Right atrium auricular region (tissue), 2 donors: Measurements from ENCODE around the gene AOC2. TPM values are rescaled to one million over a fixed set of nuclear protein-coding genes. Genes with fewer than 3 reads are reported as not detected.

Experiments
- DNase-seq: peaks from one replicate; pipeline ENCODE4 v3.0.0-alpha.2; 2019; ENCODE audit warnings: low spot score
- H3K27ac ChIP-seq, 2 donors: fragments of 200-600 bp; sonication (generic); 1 replicate in 1 of 2; 2 replicates in 1 of 2; pipeline ENCODE4 v1.5.1; 2016 to 2019
- H3K27me3 ChIP-seq, 2 donors: fragments of 200-600 bp; sonication (generic); one replicate each; pipeline versions ENCODE4 v1.5.1 to v1.6.0; 2017 to 2019
- H3K36me3 ChIP-seq: fragments of 200-600 bp; sonication (generic); one replicate; pipeline ENCODE4 v1.5.1; 2016
- H3K4me1 ChIP-seq, 2 donors: fragments of 200-600 bp; sonication (generic); one replicate each; pipeline versions ENCODE4 v1.5.1 to v1.6.0; 2017 to 2019
- H3K4me3 ChIP-seq, 2 donors: fragments of 200-600 bp; sonication (generic); 1 replicate in 1 of 2; 2 replicates in 1 of 2; pipeline ENCODE4 v1.5.1; 2017 to 2019; ENCODE audit warnings: mild to moderate bottlenecking in 1 of 2, moderate library complexity in 1 of 2
- H3K9me3 ChIP-seq, 2 donors: fragments of 200-600 bp; sonication (generic); one replicate each; pipeline ENCODE4 v1.5.1; 2019
- total RNA-seq, 2 donors: library from RNA; depleted of rRNA; stranded (reverse); fragments of >200 nt; gene quantifications; one replicate each; pipeline ENCODE4 v1.1.0, GENCODE V29; 2016
- TF ChIP-seq, protein P1 (sequence below), 2 donors: fragments of 200-600 bp; sonication (generic); IDR thresholded peaks; one replicate each; pipeline ENCODE4 v1.5.1; 2019; ENCODE audit warnings: antibody characterized with exemption in 2 of 2

Gene AOC2
- total RNA-seq, 2 donors from 2014 or later: 0.55 TPM; not detected in 1

DNA sequence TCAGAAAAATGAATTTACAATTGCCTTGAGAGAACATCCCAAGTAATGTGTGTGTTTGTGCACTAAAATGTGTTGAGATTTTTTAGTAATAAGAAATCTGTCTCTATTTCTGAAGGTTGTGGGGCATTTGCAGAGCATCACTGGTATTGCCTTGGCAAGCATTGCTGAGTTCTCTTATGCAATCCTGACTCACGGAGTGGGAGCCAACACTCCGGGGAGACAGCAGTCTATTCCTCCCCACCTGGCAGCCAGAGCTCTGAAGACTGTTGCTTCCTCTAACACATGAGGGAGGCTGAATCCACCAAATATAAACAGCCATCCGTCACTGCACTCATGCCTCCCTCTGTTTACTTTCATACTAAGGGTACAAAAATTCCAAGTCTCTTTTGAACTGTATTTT is 35.1 kb upstream of the AOC2 start:
- DNase-seq: no peak
- Histone ChIP-seq H3K9me3 (no peaks in the 10 kb centered on the region), H3K27me3 (no peaks in the 10 kb centered on the region), H3K4me3 (no peak overlapping the region), H3K27ac (no peak overlapping the region), H3K4me1 (no peaks in the 10 kb centered on the region), H3K36me3 (peaks cover 42% of the 10 kb centered on the region)
- TF ChIP-seq, protein P1, sequence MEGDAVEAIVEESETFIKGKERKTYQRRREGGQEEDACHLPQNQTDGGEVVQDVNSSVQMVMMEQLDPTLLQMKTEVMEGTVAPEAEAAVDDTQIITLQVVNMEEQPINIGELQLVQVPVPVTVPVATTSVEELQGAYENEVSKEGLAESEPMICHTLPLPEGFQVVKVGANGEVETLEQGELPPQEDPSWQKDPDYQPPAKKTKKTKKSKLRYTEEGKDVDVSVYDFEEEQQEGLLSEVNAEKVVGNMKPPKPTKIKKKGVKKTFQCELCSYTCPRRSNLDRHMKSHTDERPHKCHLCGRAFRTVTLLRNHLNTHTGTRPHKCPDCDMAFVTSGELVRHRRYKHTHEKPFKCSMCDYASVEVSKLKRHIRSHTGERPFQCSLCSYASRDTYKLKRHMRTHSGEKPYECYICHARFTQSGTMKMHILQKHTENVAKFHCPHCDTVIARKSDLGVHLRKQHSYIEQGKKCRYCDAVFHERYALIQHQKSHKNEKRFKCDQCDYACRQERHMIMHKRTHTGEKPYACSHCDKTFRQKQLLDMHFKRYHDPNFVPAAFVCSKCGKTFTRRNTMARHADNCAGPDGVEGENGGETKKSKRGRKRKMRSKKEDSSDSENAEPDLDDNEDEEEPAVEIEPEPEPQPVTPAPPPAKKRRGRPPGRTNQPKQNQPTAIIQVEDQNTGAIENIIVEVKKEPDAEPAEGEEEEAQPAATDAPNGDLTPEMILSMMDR (IDR thresholded peaks at IDR 0.05): no peak

DNA sequence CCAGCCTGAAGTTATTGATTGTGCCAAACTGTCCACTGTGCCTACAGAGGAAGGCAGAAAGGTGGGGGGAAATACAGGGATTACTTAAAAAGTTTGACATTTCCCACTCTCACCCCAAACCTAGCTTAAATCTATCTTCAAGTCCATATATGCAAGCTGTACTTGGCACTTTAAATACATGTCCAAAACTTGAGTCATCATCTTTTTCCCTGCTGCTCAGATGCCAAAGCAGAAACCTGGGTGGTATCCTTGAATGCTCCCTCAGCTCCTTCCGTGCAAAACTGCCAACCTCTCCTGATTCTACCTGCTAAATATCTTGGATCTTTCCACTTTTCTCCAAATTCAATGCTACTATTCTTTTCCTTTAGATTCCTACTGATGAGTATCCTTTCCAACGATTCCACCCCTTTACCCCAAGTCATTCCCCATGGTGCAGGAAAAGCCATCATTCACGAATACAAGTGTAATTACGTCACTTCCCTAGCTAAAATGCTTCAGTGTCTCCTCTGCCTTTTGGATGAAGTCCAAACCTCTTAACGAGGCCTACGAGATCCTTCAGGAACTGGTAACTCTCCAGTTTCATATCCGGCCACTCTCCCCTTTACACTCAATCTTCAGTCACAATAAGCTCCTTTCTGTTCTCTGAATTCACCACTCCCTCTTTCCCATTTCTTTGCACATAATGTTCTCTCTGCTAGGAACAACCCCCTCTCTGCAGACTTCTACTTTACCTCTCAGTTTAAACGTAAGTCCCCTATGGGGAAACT is 29.6 kb upstream of the AOC2 start:
- H3K9me3 ChIP-seq: no peaks in the 10 kb centered on the region
- no peaks in the 10 kb centered on the region for H3K27me3 ChIP-seq
- no peaks in the 10 kb centered on the region for H3K4me1 ChIP-seq
- TF ChIP-seq, protein P1 (IDR thresholded peaks at IDR 0.05): no peak
- H3K36me3 ChIP-seq: peaks cover 86% of the 10 kb centered on the region
- no peak overlapping the region for H3K27ac ChIP-seq
- no peak for DNase-seq
- H3K4me3 ChIP-seq: no peak overlapping the region

DNA sequence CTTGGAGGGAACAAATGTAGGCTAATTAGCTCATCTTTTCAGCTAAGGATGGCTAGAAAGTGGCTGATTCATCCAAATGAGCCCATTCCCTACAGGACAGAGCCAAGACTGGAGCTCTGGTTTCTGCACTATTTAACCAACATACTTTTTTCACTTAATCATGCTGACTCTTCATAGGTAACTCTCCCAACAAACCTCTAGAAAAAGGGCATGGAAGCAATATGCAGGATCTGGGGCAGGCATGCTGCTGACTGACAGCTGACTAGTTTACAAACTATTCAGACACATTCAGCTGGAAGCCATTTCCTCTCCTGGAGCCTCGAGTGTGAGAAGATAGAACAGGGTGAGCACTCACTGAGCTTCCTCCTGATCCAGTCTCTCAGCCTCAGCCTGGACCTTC is 26.5 kb upstream of the AOC2 start:
- TF ChIP-seq, protein P1 (IDR thresholded peaks at IDR 0.05): no peak

DNA sequence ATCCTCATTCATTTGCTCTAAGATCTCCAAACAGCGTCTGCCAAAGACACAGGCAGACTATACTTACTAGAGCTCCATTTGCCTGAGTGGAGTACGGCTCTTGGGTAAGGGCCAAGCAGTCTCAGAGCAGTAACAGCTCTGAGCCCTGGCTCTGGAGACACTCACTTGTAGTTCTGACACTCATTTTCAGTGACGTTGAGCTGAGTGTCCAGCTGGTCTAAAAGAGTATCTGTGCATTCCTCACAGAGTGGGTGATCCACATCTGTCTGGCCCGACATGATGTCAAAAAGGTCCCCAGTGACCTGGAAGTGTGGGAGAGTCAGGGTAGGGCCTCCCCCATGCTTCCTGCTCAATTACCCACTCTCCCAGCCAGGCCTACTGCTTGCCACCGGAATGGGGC is 26.0 kb upstream of the AOC2 start:
- Histone ChIP-seq H3K9me3 (no peaks in the 10 kb centered on the region), H3K36me3 (peaks cover 78% of the 10 kb centered on the region)

More for the DNA sequence above, 26.5 kb upstream of the AOC2 start:
- no peaks in the 10 kb centered on the region for H3K27me3 ChIP-seq
- no peaks in the 10 kb centered on the region for H3K9me3 ChIP-seq
- no peak overlapping the region for H3K4me3 ChIP-seq
- no peak overlapping the region for H3K27ac ChIP-seq
- DNase-seq: no peak
- peaks cover 83% of the 10 kb centered on the region for H3K36me3 ChIP-seq
- H3K4me1 ChIP-seq: peaks cover 0 to 3% of the 10 kb centered on the region in 2 donors

DNA sequence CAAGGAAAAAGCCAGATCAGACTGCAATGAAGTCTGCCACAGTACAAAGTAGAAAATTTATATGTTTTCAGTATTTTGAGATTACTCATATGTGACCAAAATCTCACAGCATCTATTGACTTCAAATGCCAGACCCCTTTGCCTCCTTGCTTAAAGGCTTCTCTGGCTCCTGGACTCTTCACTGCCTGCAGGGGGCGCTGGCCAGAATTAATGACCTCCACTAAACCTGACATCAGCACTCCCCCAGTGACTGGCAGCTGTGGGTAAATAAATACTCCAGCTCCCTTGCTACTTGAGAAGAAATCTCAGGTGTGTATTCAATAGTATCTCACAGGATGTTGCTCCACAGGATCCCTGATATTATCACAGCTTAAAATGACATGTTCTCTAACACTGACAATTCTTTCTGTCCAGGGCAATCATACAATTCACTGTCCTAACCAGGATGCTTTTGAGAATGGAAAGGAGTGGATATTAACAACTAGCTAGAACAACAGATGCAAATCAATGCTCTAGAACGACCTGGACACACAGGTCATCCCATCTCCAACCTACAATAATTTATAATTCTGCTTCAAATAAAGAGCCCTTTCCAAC is 24.3 kb upstream of the AOC2 start:
- Histone ChIP-seq H3K27ac (no peak overlapping the region), H3K4me3 (no peak overlapping the region), H3K4me1 (peaks cover 0 to 16% of the 10 kb centered on the region in 2 donors), H3K9me3 (no peaks in the 10 kb centered on the region), H3K36me3 (peaks cover 62% of the 10 kb centered on the region), H3K27me3 (no peaks in the 10 kb centered on the region)
- TF ChIP-seq, protein P1 (IDR thresholded peaks at IDR 0.05): peak; percentile 62 to 65
- DNase-seq: no peak

More for the DNA sequence above, 26.0 kb upstream of the AOC2 start:
- Histone ChIP-seq H3K27me3 (no peaks in the 10 kb centered on the region), H3K27ac (no peak overlapping the region), H3K4me3 (no peak overlapping the region), H3K4me1 (peaks cover 0 to 8% of the 10 kb centered on the region in 2 donors)
- TF ChIP-seq, protein P1 (IDR thresholded peaks at IDR 0.05): no peak
- no peak for DNase-seq
